GM23338 (cell line): ENCODE data around the gene ILF2. TPM values are rescaled to one million over a fixed set of nuclear protein-coding genes. Genes with fewer than 3 reads are reported as not detected.

ENCODE experiments used
- microRNA-seq: library from miRNA; unstranded; fragments of <30 nt; microRNA quantifications from one replicate; pipeline ENCODE4, GENCODE V29; 2017
- polyA plus RNA-seq: library from polyadenylated mRNA; unstranded; fragments of >200 nt; fragmentation: Nextera tagmentation; extraction: Ambion mirVana; gene quantifications from 2 replicates; pipeline ENCODE4 v1.2.1, GENCODE V29; 2016
- small RNA-seq: library from RNA; depleted of rRNA; stranded (forward); fragments of <200 nt; gene quantifications from one replicate; pipeline ENCODE3, GENCODE V24; 2014; ENCODE audit warnings: low replicate concordance
- total RNA-seq: library from RNA; depleted of rRNA; stranded (reverse); fragments of >200 nt; shearing (Covaris generic); gene quantifications from 2 replicates; pipeline ENCODE4 v1.2.3, GENCODE V29; 2014; rRNA removed

ILF2 gene
- total and polyA plus RNA-seq, 2 experiments from 2014 or later: 214 to 337 TPM

Small RNA genes lying within 50 kb of the gene (microRNA-seq; reads per million reads assigned to microRNA genes)
- gene MIR8083: not detected

Small RNA genes lying within 50 kb of the gene (small RNA-seq; reads per million reads assigned to genes)
- gene MIR8083 (not detected), gene RN7SL372P (not detected)

Other genes with a start within 250 kb of the ILF2 start
- not detected in 2 replicates for gene S100A7, start 210.3 kb downstream of the ILF2 start, total RNA-seq
- gene S100A7, start 210.3 kb downstream of the ILF2 start, polyA plus RNA-seq: not detected in 2 replicates
- gene S100A6, start 135.0 kb downstream of the ILF2 start, total RNA-seq: 7.3 and 9.4 TPM in 2 replicates
- 77.5 and 98.0 TPM in 2 replicates for gene S100A6, start 135.0 kb downstream of the ILF2 start, polyA plus RNA-seq
- not detected in 2 replicates for gene S100A5, start 130.1 kb downstream of the ILF2 start, total RNA-seq
- gene S100A5, start 130.1 kb downstream of the ILF2 start, polyA plus RNA-seq: 0.47 TPM in 1 of 2 replicates, not detected in the other
- gene S100A4, start 125.2 kb downstream of the ILF2 start, total RNA-seq: 8.2 and 14.2 TPM in 2 replicates
- 34.6 and 36.0 TPM in 2 replicates for gene S100A4, start 125.2 kb downstream of the ILF2 start, polyA plus RNA-seq
- not detected in 2 replicates for gene S100A3, start 121.7 kb downstream of the ILF2 start, total RNA-seq
- not detected in 2 replicates for gene S100A3, start 121.7 kb downstream of the ILF2 start, polyA plus RNA-seq
- gene S100A2, start 105.1 kb downstream of the ILF2 start, total RNA-seq: 0.66 TPM in 1 of 2 replicates, not detected in the other
- gene S100A2, start 105.1 kb downstream of the ILF2 start, polyA plus RNA-seq: 0.89 and 1.1 TPM in 2 replicates
- gene S100A16, start 57.9 kb downstream of the ILF2 start, total RNA-seq: 10.6 and 20.4 TPM in 2 replicates
- gene S100A16, start 57.9 kb downstream of the ILF2 start, polyA plus RNA-seq: 10.5 and 13.0 TPM in 2 replicates
- gene S100A14, start 54.7 kb downstream of the ILF2 start, total RNA-seq: 0.28 TPM in 1 of 2 replicates, not detected in the other
- 0.53 and 0.64 TPM in 2 replicates for gene S100A14, start 54.7 kb downstream of the ILF2 start, polyA plus RNA-seq
- gene S100A13, start 43.5 kb downstream of the ILF2 start, total RNA-seq: 32.7 and 35.3 TPM in 2 replicates
- 165 and 182 TPM in 2 replicates for gene S100A13, start 43.5 kb downstream of the ILF2 start, polyA plus RNA-seq
- 0.66 TPM in 1 of 2 replicates, not detected in the other for gene S100A1, start 42.6 kb downstream of the ILF2 start, total RNA-seq
- 0.13 TPM in 1 of 2 replicates, not detected in the other for gene S100A1, start 42.6 kb downstream of the ILF2 start, polyA plus RNA-seq
- gene CHTOP, start 36.9 kb downstream of the ILF2 start, total RNA-seq: 68.9 and 73.4 TPM in 2 replicates
- gene CHTOP, start 36.9 kb downstream of the ILF2 start, polyA plus RNA-seq: 86.6 and 97.8 TPM in 2 replicates
- 25.6 and 28.1 TPM in 2 replicates for gene SNAPIN, start 12.3 kb downstream of the ILF2 start, total RNA-seq
- gene SNAPIN, start 12.3 kb downstream of the ILF2 start, polyA plus RNA-seq: 43.7 and 48.5 TPM in 2 replicates
- gene NPR1, start 7.7 kb upstream of the ILF2 start, total RNA-seq: 8.5 and 9.0 TPM in 2 replicates
- 3.3 and 3.7 TPM in 2 replicates for gene NPR1, start 7.7 kb upstream of the ILF2 start, polyA plus RNA-seq
- gene INTS3, start 57.1 kb upstream of the ILF2 start, total RNA-seq: 51.3 and 51.5 TPM in 2 replicates
- gene INTS3, start 57.1 kb upstream of the ILF2 start, polyA plus RNA-seq: 21.5 and 22.7 TPM in 2 replicates
- gene SLC27A3, start 104.4 kb upstream of the ILF2 start, total RNA-seq: 18.8 and 24.2 TPM in 2 replicates
- gene SLC27A3, start 104.4 kb upstream of the ILF2 start, polyA plus RNA-seq: 26.3 and 27.1 TPM in 2 replicates